HepG2 (cell line): Measurements from ENCODE around the gene PTPRN. TPM values are rescaled to one million over a fixed set of nuclear protein-coding genes. Genes with fewer than 3 reads are reported as not detected.

Experiments used
- AGO2 ChIP-seq: fragments of 200-400 bp; formaldehyde crosslinking; optimal IDR thresholded peaks from 2 replicates; pipeline ENCODE3; 2017; ENCODE audit warnings: mild to moderate bottlenecking, low read depth, low read length, moderate library complexity
- CREM ChIP-seq, 2 experiments: sonication (generic) in 1 of 2; formaldehyde crosslinking in 1 of 2; IDR thresholded peaks; 2 replicates each; pipeline versions ENCODE4 v1.4.0 to v1.6.1; 2016 to 2020; ENCODE audit warnings: antibody characterized with exemption in 1 of 2, mild to moderate bottlenecking in 1 of 2, missing genetic modification reagents in 1 of 2
- FIP1L1 ChIP-seq: fragments of 200-400 bp; formaldehyde crosslinking; IDR thresholded peaks from 2 replicates; pipeline ENCODE4 v1.6.1; 2018; ENCODE audit warnings: low read depth, mild to moderate bottlenecking, low read length, moderate library complexity, borderline replicate concordance; ENCODE audit not compliant: insufficient read depth
- GFI1 ChIP-seq: sonication (generic); formaldehyde crosslinking; IDR thresholded peaks from 2 replicates; pipeline ENCODE4 v1.5.0; 2020; ENCODE audit warnings: missing genetic modification reagents, mild to moderate bottlenecking, borderline replicate concordance
- KDM1A ChIP-seq: IDR thresholded peaks from 2 replicates; pipeline ENCODE4 v1.6.1; 2016; ENCODE audit warnings: missing compliant biosample characterization
- KMT2A ChIP-seq: sonication (generic); formaldehyde crosslinking; IDR thresholded peaks from 2 replicates; pipeline ENCODE4 v1.4.0; 2020; ENCODE audit warnings: missing genetic modification reagents
- RBM22 ChIP-seq: fragments of 200-400 bp; formaldehyde crosslinking; optimal IDR thresholded peaks from 2 replicates; pipeline ENCODE3; 2017; ENCODE audit warnings: mild to moderate bottlenecking, low read length, moderate library complexity
- TBX2 ChIP-seq: sonication (generic); formaldehyde crosslinking; IDR thresholded peaks from 2 replicates; pipeline ENCODE4 v1.5.0; 2020; ENCODE audit warnings: missing genetic modification reagents, mild to moderate bottlenecking, borderline replicate concordance
- TBX3 ChIP-seq: fragments of 450-650 bp; IDR thresholded peaks from 2 replicates; pipeline ENCODE4 v1.6.1; 2017; ENCODE audit warnings: antibody characterized with exemption, mild to moderate bottlenecking, inconsistent platforms, borderline replicate concordance
- ZFAT ChIP-seq: sonication (generic); formaldehyde crosslinking; conservative IDR thresholded peaks from 2 replicates; pipeline ENCODE4 v1.8.1; 2023; ENCODE audit warnings: missing genetic modification reagents, inconsistent platforms
- ZMAT3 ChIP-seq: sonication (generic); formaldehyde crosslinking; conservative IDR thresholded peaks from 2 replicates; pipeline ENCODE4 v1.7.0; 2021; ENCODE audit warnings: missing genetic modification reagents
- ZNF20 ChIP-seq: sonication (generic); formaldehyde crosslinking; IDR thresholded peaks from 2 replicates; pipeline ENCODE4 v1.4.0; 2020; ENCODE audit warnings: mild to moderate bottlenecking, moderate library complexity, missing genetic modification reagents
- ZNF260 ChIP-seq: sonication (generic); formaldehyde crosslinking; IDR thresholded peaks from 2 replicates; pipeline ENCODE4 v1.4.0; 2020; ENCODE audit warnings: missing genetic modification reagents, low read depth, mild to moderate bottlenecking, borderline replicate concordance
- ZNF34 ChIP-seq: sonication (generic); formaldehyde crosslinking; IDR thresholded peaks from 2 replicates; pipeline ENCODE4 v1.4.0; 2020; ENCODE audit warnings: mild to moderate bottlenecking, missing genetic modification reagents, borderline replicate concordance
- ZNF460 ChIP-seq: sonication (generic); formaldehyde crosslinking; IDR thresholded peaks from 2 replicates; pipeline ENCODE4 v1.5.1; 2020; ENCODE audit warnings: missing genetic modification reagents, mild to moderate bottlenecking, borderline replicate concordance
- ZNF768 ChIP-seq: sonication (generic); formaldehyde crosslinking; IDR thresholded peaks from 2 replicates; pipeline ENCODE4 v1.4.0; 2020; ENCODE audit warnings: missing genetic modification reagents
- ZNF790 ChIP-seq: sonication (generic); formaldehyde crosslinking; IDR thresholded peaks from 2 replicates; pipeline ENCODE4 v1.8.0; 2022; ENCODE audit warnings: missing genetic modification reagents, mild to moderate bottlenecking, borderline replicate concordance
- polyA plus RNA-seq, 8 experiments: library from polyadenylated mRNA; depleted of rRNA in 3 of 8; stranded (reverse) in 7 of 8; unstranded in 1 of 8; fragments of >200 nt; fragmentation: Illumina TruSeq in 4 of 8; extraction: Trizol in 4 of 8; gene quantifications; 2 replicates each; pipeline versions ENCODE4 v1.2.1 to v1.2.3, GENCODE V29; 2011 to 2016; ENCODE audit warnings: low read depth in 4 of 8, missing spikeins in 1 of 8, mixed read lengths in 1 of 8; ENCODE audit not compliant: insufficient read depth in 1 of 8
- total RNA-seq, 5 experiments: library from RNA; depleted of rRNA; stranded (reverse); fragments of >200 nt; fragmentation: Illumina TruSeq; extraction: Trizol; gene quantifications; 2 replicates each; pipeline ENCODE4 v1.2.3, GENCODE V29; 2016; ENCODE audit warnings: low read depth in 1 of 5
- TF ChIP-seq, protein P1 (sequence below): sonication (generic); formaldehyde crosslinking; IDR thresholded peaks from 2 replicates; pipeline ENCODE4 v1.4.0; 2020; ENCODE audit warnings: missing genetic modification reagents
- TF ChIP-seq, protein P2 (sequence below): sonication (generic); formaldehyde crosslinking; IDR thresholded peaks from 2 replicates; pipeline ENCODE4 v1.9.0; 2021; ENCODE audit warnings: missing genetic modification reagents, borderline replicate concordance
- TF ChIP-seq, protein P3 (sequence below): fragments of 450-650 bp; IDR thresholded peaks from 2 replicates; pipeline ENCODE4 v1.6.1; 2017; ENCODE audit warnings: mild to moderate bottlenecking
- TF ChIP-seq, protein P4 (sequence below): sonication (generic); formaldehyde crosslinking; IDR thresholded peaks from 2 replicates; pipeline ENCODE4 v1.4.0; 2020; ENCODE audit warnings: missing genetic modification reagents

Gene PTPRN
- total and polyA plus RNA-seq, 2 of the 13 experiments (the other 11 are each of a cell fraction or from before 2014, with no cell fraction given), result 0.26 TPM; not detected in 1

DNA sequence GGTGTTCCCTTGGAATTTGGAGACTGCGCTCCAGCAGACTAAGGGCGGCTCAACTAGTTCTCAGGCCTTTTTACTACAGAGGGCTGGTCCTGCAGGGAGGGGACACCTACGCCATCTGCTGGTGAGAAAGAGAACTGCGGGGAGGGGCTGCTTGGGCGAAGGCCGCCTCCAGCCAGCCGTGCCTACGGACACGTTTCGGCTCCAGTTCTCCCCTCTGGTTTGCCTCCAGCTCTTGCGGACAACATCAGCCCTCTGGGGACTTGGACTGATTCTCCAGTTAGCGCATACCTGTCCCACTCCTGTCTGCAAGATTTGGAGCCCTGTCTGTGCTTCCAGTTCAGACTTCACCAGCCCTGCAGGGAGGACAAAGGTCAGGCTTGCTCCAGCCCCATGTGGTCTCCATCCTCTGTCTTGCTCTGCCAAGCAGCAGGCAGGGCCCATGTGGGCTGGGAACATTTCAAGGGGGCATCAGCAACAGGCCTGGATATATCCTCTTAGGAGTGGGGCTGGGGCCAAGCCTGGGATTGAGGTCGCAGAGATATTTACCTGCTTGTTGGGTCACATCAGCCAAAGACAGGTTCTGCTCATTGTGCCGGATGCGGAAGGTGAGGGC is 10.3 kb downstream of the PTPRN start (continued):
- TF ChIP-seq, protein P1, sequence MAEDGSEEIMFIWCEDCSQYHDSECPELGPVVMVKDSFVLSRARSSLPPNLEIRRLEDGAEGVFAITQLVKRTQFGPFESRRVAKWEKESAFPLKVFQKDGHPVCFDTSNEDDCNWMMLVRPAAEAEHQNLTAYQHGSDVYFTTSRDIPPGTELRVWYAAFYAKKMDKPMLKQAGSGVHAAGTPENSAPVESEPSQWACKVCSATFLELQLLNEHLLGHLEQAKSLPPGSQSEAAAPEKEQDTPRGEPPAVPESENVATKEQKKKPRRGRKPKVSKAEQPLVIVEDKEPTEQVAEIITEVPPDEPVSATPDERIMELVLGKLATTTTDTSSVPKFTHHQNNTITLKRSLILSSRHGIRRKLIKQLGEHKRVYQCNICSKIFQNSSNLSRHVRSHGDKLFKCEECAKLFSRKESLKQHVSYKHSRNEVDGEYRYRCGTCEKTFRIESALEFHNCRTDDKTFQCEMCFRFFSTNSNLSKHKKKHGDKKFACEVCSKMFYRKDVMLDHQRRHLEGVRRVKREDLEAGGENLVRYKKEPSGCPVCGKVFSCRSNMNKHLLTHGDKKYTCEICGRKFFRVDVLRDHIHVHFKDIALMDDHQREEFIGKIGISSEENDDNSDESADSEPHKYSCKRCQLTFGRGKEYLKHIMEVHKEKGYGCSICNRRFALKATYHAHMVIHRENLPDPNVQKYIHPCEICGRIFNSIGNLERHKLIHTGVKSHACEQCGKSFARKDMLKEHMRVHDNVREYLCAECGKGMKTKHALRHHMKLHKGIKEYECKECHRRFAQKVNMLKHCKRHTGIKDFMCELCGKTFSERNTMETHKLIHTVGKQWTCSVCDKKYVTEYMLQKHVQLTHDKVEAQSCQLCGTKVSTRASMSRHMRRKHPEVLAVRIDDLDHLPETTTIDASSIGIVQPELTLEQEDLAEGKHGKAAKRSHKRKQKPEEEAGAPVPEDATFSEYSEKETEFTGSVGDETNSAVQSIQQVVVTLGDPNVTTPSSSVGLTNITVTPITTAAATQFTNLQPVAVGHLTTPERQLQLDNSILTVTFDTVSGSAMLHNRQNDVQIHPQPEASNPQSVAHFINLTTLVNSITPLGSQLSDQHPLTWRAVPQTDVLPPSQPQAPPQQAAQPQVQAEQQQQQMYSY (CRISPR knock-in tag), result peak; percentile 65; the same call in 1 of the 2 replicates
- TF ChIP-seq, protein P2, sequence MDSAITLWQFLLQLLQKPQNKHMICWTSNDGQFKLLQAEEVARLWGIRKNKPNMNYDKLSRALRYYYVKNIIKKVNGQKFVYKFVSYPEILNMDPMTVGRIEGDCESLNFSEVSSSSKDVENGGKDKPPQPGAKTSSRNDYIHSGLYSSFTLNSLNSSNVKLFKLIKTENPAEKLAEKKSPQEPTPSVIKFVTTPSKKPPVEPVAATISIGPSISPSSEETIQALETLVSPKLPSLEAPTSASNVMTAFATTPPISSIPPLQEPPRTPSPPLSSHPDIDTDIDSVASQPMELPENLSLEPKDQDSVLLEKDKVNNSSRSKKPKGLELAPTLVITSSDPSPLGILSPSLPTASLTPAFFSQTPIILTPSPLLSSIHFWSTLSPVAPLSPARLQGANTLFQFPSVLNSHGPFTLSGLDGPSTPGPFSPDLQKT (CRISPR knock-in tag), result no peak
- TF ChIP-seq FIP1L1 (no peak), KDM1A (CRISPR knock-in tag) (no peak), ZMAT3 (CRISPR knock-in tag) (no peak; the same call in 1 of the 2 replicates), ZFAT (no peak), ZNF460 (CRISPR knock-in tag) (no peak), ZNF768 (no peak), AGO2 (no peak), ZNF790 (CRISPR knock-in tag) (no peak), ZNF20 (no peak), ZNF260 (CRISPR knock-in tag) (no peak), RBM22 (no peak), GFI1 (CRISPR knock-in tag) (peak; percentile 25; the same call in 1 of the 2 replicates), CREM (IDR thresholded peaks at IDR 0.05) (no peak), CREM (CRISPR knock-in tag; IDR thresholded peaks at IDR 0.05) (no peak), KMT2A (no peak), TBX3 (no peak), ZNF34 (CRISPR knock-in tag) (no peak), TBX2 (CRISPR knock-in tag) (peak; percentile 55; the same call in 1 of the 2 replicates)
- TF ChIP-seq, protein P3, sequence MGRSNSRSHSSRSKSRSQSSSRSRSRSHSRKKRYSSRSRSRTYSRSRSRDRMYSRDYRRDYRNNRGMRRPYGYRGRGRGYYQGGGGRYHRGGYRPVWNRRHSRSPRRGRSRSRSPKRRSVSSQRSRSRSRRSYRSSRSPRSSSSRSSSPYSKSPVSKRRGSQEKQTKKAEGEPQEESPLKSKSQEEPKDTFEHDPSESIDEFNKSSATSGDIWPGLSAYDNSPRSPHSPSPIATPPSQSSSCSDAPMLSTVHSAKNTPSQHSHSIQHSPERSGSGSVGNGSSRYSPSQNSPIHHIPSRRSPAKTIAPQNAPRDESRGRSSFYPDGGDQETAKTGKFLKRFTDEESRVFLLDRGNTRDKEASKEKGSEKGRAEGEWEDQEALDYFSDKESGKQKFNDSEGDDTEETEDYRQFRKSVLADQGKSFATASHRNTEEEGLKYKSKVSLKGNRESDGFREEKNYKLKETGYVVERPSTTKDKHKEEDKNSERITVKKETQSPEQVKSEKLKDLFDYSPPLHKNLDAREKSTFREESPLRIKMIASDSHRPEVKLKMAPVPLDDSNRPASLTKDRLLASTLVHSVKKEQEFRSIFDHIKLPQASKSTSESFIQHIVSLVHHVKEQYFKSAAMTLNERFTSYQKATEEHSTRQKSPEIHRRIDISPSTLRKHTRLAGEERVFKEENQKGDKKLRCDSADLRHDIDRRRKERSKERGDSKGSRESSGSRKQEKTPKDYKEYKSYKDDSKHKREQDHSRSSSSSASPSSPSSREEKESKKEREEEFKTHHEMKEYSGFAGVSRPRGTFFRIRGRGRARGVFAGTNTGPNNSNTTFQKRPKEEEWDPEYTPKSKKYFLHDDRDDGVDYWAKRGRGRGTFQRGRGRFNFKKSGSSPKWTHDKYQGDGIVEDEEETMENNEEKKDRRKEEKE, result no peak
- TF ChIP-seq, protein P4, sequence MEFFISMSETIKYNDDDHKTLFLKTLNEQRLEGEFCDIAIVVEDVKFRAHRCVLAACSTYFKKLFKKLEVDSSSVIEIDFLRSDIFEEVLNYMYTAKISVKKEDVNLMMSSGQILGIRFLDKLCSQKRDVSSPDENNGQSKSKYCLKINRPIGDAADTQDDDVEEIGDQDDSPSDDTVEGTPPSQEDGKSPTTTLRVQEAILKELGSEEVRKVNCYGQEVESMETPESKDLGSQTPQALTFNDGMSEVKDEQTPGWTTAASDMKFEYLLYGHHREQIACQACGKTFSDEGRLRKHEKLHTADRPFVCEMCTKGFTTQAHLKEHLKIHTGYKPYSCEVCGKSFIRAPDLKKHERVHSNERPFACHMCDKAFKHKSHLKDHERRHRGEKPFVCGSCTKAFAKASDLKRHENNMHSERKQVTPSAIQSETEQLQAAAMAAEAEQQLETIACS, result no peak
